NT2/D1 (cell line): ENCODE data around the gene FBXO8.

Source experiments
- YY1 ChIP-seq: IDR thresholded peaks from 2 replicates; pipeline ENCODE4 v1.6.1; 2011; ENCODE audit not compliant: insufficient read length, insufficient read depth
- ZNF274 ChIP-seq: IDR thresholded peaks from 2 replicates; pipeline ENCODE4 v1.6.1; 2011; ENCODE audit warnings: mild to moderate bottlenecking, low read depth, low read length

DNA sequence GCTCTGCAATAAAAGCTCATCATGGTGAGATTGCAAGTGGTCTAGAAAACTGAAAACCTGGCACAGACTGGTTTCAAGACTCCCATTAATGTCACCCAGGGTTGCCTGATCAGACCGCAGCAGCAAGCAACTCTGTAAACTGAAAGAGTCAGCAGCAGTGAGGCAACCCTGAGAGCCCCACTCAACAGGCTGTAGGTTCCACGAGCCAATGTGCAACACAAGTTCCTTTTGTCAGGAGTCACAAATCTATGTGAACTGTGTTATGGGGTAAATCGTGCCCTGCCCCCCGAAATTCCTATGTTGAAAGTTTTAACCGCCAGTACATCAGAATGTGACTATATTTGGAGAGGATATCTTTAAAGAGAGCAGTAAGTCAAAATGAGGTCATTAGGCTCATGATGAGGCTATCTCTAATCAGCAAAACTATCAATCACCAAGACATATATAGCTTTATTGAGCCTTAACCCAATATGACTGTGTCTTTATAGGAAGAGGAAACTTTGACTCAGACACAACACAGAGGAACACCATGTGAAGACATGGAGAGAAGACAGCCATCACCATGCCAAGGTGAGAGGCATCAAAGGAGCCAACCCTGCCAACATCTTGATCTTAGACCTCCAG, 94.0 kb downstream of the FBXO8 start:
- no peak for TF ChIP-seq ZNF274
- no peak for TF ChIP-seq YY1
